NCI-H446 treated with DMSO at 0.1 percent for 48 hours (cell line): ENCODE measurements around the gene TRIP4.
"Not testable (repeated sequence)": the region's sequence is repeated elsewhere in the genome, so short reads cannot be mapped to it uniquely, and the experiment has no call there.

Source experiments
- DNase-seq: peaks from one replicate; lab custom pipeline; 2025; lab: John Stamatoyannopoulos, UW

The TRIP4 gene

DNA sequence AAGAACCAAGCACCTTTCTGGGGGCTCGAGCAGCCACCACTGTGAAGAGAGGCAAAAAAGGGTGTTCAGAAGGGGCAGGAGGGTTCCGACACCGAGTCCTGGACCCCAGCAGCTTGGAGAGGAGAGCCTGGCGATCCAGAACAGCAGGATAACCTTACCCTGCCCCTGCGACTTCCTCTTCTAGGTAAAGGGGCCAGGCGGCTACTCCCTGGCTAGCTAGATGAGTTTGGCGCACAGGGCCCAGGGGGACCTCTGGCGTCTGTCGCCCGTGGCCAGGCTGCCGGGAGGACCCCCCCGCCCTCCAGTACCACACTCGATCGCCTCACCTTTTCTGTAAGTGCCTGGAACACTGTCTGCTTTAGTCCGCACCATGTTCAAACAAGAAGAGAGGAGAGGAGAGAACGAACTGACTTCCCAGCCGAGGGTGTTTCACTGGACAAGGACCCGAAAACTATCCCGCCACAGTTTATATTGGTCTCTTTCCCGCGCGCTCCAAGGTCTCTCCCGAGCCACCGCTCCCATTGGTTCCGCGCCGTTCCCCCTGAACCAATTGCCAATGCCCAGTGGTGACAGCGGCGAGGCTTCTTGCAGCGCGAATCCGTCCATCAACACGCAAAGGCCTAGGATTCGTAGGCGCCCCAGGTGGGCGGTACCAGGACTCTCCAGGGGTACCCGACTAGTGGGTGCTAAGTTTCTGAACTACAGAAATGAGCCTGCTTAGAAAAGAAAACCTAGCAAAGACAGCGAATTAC is 6.5 kb upstream of the TRIP4 start, which contains the start of gene PCLAF:
Gene PCLAF (minus strand): TSS at position 442 of the 752 bp plus-strand sequence. CDS start 70 bp downstream, at position 372.
- DNase-seq, result peak; percentile 92

DNA sequence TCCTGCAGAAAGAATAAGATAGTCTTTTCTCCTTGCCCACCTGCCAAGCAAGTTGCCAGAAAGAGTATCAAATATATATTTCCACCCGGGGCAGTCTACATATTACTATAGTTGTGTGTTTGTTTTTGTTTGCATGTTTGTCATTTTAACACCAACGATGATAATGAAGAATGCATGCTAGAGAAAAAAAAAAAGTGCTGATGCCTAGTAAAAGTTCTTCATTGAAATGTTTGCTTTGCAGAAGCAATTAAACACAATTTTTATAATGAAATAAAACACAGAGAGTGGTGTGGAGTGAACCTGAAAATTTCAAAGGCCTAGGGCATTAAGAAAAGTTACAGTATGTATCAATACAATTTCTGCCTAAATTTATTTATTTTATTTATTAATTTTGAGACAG is 3.9 kb upstream of the TRIP4 start:
- no peak for DNase-seq

DNA sequence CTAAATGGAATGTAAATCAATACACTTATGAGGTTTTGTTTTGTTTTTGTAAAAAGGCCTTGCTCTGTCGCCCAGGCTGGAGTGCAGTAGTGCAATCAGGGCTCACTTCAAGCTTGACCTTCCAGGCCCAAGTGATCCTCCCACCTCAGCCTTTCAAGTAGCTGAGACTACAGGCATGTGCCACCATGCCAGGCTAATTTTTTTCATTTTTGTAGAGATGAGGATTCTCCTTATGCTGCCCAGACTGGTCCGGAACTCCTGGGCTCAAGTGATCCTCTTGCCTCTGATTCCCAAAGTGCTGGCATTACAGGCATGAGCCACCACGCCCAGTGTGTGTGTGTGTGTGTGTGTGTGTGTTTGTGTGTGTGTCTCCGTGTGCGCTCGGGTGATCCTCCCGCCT is 1.3 kb upstream of the TRIP4 start:
- no peak for DNase-seq

DNA sequence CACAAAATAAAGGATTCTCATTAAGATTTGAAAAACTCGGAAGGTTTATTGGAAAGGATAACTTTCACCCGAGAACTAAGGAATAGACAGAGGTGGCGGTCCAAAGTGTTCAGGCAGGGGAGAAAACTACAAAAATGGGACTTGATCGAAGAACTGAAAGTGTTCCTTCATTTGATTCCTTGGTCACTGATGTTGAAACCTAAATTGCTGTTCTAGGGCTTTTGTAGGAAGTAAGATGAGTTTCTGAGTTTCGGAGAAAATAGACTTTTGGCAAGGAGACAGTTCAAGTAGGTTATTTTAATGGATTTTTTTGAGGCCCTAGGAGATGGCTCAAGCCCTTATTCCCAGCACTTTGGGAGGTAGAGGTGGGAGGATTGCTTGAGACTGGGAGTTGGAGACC is 1.4 kb downstream of the TRIP4 start:
- no peak for DNase-seq

DNA sequence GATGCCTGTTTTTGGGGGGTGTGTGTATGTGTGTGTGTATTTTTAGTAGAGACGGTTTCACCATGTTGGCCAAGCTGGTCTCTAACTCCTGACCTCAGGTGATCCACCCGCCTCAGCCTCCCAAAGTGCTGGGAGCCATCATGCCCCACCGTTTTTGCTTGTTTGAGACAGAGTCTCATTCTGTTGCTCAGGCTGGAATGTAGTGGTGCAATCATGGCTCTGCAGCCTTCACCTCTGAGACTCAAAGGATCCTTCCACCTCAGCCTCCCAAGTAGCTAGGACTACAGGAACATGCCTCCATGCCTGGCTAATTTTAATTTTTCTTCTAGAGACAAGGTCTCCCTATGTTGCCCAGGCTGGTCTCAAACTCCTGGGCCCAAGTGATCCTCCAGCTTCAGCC is 4.8 kb downstream of the TRIP4 start:
- DNase-seq, result not testable (repeated sequence)

DNA sequence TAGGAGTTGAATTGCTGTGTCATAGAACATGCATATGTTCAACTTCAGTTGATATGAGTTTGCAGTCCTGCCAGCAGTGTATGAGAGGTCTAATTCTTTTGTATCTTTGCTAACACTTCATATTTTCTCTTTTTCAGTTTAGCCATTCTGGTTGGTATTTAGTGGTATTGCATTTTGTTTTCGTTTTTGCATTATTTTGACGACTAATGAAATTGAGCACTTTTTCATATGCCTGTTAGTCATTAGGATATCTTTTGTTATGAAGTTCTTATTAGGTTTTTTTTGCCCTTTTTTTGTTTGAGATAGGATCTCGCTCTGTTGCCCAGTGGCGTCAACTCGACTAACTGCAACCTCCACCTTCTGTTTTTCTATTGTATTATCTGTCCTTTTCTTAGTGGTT is 9.2 kb downstream of the TRIP4 start:
- DNase-seq, result no peak

DNA sequence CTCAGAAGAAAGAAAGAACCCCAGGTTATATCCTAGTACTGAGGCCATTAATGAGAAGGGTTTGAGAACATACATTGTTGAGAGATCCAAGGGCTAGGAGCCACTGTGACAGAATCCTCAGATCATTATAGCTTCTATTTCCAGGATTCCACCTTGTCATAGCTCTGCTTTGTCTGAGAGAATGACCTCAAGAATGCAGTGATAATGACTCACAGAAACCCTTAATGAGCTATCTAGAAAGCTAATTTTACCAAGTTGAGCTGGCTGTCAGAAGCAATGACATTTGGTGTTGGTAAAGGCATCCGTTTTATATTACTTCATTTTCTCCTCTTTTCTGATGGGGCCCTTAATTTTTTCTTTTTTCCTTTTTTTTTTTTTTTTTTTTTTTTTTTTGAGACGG is 10.9 kb downstream of the TRIP4 start:
- no peak for DNase-seq

DNA sequence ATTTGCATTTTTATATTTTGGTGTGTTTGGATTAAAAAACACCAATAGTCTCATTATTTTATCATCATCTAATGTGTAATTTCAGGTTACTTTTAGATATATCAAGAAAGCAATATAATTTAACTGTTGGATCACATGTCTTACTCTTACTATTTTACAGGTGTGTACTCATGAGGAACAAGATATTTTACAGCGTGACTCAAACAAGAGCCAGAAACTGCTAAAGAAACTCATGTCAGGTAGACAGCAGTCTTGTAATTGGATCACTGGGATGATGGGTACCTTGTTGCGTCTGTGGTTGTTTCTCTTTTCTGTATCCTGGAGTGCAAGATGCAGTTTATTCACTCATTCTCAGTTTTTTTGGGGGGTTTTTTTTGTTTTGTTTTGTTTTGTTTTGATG is 12.9 kb downstream of the TRIP4 start:
- no peak for DNase-seq

DNA sequence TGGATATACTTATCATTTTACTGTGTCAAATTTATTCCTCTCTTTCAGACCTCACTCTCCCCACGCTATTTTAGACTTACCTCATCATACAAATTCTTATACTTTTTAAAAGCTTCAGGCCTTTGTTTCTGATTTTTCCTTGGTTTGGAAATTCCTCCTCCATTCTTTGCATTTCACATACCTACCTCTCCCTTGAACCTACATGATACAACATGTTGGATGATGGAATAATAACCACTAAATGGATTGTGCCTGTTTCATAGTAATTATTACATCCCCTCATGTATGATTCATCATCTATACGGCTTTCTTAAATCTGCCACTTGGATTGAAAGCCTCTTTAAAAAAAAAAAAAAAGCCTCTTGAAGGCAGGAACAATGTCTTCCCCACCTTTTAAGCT is 24.6 kb downstream of the TRIP4 start:
- DNase-seq, result no peak

DNA sequence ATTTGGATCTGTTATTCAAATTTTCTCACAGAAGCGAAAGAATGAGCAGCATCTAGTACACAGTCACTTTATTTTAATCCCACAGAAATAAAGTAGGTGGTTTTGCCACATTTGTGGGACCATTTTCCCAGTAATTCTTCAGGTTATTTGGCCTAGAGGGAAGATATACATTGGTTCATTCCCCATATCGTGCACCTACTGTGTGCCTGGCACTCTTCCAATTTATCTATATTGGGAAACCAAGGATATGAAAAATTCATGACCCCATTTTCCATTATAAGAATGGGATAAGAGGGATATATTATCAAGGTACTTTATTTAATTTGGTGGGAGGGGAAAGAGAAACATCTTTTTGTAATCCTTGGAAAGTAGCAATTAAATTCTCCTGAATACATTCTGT is 35.1 kb downstream of the TRIP4 start:
- no peak for DNase-seq

DNA sequence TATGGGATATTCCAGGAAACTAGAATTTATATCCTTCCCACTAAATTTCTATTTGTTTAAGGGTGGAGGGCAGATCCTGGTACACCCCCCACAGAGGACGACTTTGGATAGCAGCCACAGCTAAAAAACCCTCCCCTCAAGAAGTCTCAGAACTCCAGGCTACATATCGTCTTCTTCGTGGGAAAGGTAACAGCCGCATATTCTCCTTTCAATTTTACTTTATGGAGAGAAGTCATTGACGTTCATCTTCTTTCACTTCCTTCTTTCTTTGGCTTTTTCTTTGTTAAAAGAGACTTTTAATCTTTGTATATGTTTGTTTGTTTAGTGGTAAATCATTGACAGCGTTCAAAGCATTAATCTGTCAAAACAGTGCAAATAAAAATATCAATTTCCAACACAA is 36.3 kb downstream of the TRIP4 start:
- DNase-seq, result no peak

DNA sequence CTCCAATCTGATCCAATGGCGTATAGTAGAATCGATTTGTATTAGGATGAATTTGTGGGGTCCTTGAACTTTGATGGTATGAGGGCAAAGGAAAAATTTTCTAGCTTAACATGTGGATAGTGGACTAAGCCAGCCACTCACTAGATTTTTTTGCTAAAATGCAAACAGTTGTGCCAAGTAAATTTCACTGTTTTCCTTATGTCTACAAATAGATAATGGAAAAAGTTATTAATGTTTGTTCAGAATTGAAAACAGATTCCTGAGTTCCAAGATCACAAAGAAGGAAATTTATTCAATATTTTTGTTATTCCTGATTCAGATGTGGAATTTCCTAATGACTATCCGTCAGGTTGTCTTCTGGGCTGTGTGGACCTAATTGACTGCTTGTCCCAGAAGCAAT is 37.6 kb downstream of the TRIP4 start:
- no peak for DNase-seq

DNA sequence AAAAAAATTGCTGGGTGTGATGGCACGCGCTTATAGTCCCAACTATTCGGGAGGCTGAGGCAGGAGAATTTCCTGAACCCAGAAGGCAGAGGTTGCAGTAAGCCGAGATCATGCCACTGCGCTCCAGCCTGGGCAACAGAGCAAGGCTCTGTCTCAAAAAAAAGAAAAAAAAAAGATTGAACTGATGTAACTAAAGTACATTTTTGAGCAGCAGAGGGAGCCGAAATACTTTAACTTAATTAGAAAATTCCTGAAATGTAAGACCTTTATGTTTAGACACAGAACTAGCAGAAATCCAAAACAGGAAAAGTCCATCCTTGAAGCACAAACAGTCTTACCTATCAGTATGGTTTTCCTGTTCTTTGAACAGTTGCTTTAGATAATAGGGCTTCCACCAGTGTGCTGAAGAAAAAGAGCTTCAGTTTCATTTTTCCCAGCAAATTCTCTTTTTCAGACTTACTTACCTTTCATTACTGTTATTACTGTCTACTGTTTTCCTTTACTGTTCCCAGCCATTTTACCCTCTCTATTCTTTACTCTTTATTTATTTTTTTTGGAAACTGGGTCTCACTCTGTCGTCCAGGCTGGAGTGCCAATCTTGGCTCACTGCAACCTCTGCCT is 39.3 kb downstream of the TRIP4 start:
- peak; percentile 4 for DNase-seq

DNA sequence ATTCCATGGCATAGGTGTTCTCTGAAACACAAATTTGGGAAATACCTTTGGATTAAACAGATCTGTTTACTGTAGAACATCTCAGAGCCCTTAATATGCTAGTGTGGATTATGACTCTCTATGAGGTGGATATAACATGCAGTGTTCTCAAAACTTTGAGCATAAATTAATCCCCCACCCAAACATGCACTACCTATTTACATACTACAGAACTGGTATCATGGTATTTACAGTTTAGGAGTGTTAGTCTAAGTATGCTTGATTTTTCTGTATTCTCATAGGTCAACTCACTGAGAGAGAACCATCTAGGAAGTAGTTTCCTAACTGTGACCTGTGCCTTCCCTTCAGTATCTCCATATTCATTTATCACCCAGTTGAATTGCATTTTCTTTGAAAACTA is 41.8 kb downstream of the TRIP4 start:
- DNase-seq, result no peak

DNA sequence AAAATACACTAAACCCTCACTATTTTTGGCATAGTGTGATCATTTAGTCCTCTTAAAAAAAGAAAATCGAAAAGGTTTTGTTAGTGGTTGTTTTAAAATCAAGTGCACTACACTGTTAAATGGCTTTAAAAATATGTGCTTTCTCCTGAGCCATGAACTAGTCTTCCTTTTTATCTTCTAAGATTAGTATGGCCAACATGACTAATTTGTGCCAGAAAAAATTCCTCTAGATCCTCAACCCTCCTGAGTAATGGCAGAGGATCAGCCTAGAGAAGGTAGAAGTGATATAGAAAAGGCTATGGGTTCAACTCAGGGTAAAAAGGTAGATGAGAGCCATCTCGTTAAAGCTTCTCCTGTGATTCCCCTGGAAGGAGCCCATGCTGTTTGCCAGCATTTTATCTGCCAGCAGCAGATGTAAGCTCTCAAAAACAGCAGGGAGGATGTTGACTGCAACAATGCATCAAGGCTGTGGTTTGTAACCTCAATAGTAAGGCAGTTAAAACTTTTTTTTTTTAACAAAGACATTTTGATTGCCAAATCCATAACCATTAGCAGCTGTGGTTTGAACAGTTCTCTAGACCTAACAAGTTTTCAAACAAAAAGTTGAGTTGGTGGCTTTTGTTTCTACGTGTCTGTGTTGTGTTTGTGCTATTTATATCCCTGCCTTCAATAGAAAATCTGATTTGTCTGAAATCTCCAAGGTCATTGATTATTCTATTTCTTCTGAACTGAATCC is 42.5 kb downstream of the TRIP4 start:
- DNase-seq, result peak; percentile 6

DNA sequence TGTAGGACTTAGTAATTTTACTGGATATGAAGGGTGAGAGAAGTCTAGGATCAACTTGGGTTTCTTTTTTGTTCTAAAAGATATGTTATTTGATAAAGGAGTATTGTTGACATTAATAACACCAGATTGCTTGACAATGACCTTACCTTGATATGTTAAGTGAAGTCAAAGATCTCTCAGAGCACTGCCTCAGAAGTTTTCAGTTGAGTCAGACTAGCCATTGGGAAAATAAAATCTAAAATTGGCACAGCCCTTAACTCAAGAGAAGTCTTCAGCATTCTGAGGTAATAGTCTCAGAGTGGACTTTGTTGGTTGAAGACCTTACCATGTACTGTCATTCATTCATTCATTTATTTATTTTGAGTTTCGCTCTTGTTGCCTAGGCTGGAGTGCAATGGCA is 50.3 kb downstream of the TRIP4 start:
- no peak for DNase-seq

DNA sequence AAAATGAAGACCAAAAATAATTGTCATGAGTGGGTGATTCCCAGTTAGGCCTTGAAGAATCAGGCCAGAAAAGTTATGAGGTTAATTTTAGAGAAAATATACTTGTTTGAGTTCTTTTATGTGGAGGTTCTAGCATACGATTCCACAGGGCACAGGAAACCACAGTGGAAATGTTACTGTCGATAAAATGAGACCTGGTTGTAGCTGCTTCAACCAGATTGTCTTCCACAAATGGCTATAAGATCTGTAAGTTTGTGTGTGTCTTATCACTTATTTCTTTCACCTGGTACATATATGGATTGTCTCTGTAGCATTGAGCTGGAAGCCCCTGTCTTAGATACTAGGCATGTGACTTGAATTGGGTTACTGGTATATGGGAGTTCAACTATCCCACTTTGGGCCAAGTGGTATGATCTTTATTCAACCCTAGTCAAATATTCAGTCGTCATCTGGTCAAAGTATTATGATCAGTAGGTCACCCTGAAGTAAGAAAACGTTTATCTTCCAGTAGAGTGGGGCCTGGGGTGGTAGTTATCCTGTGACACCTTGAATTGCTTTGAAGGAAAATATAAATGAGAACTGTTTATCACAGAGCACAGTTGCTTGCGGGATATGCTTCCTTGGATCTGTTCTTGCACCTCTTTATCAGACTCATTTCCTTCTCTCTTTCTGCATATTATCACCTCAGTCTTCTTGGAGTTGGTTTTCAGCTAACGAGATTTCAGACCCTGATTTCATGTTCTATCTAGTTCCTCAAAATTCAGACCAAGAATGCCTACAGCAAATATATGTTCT is 51.2 kb downstream of the TRIP4 start:
- no peak for DNase-seq

DNA sequence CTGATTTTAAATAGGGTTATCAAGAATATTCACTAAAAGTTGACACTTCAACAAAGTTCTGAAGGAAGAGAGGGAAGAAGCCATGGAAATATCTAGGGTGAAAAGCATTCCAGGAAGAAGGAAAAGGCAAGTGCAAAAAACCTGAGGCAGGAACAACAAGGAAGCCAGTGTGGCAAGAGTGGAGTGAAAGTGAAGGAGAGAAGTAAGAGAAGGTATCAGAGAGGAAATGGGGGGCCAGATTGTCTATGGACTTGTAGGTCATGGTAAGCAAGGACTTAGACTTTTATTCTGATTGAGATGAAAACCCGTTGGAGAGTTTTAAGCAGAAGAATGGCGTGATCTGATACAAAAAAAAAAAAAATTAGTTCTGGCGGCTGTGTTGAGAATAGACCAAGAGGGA is 54.2 kb downstream of the TRIP4 start:
- no peak for DNase-seq

DNA sequence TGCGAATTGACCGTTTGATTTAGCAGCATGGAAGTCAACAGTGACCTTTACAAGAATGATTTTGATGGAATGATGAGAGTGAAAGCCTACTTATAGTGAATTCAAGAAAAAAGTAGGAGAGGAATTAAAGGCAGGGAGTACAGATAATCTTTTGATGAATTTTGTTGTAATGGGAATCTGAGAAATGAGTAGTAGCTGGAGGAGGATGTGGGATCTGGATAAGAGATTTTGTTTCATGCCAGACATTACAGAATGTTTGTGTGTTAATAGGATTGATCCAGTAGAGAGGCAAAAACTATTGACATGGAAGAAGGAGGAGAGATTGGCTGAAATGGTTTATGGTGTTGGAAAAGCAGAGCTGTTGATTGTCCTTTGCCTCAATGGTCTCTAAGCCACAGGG is 55.4 kb downstream of the TRIP4 start:
- DNase-seq, result no peak

DNA sequence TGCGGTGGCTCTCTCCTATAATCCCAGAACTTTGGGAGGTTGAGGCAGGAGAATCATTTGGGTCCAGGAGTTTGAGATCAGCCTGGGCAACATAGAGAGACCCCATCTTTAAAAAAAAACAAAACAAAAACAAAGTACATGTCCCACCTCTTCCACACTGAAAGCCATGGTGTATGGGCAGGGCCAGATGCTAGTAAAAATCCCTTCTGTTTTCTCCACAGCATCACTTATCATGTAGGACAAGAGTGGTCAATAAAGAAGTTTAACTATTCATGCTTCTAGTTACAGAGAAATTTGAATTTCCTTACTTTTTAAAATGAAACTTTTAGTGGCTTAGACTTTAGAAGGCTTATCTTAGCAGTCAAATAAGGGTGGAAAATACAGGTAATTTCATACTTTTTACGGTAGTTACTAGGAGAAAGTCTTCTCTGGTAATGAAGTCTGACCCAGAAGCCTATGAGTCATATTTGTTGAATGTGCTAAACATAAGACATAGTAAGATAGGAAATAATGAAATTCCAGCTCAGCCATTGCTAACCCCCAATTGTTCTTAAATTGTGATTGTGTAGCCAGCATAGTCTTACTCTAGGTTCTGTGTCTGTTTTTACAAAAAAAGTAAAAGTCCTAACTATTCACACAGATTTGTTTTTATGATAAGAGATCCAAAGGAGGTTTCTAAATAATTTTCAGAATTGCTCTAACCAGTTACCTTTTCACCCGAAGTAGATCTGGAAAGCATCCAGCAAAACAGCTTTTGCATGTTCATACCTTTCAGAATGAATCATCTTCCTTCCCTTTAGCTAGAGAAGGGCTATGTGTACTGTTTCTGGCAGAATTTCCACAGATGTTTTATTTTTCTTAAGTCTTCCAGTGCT is 56.3 kb downstream of the TRIP4 start:
- DNase-seq, result no peak

DNA sequence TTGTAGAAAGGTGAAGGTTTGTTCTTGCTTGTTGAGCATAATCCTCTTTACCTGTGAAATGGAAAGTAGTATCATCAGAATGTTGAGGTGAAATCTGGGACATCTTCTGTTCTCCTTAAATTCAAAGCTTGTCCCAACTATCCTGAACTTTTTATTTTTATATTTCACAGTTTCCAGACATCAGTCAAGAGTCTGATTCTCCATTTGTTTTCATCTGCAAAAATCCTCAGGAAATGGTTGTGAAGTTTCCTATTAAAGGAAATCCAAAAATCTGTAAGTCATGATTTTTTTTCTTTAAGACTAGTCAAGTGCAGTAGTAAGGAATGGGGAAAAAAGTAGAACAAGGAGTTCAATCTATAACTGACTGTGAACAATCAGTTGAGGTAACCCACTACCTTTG is 57.2 kb downstream of the TRIP4 start:
- no peak for DNase-seq
